B cell (primary cell): ENCODE data around the gene OR2T29.
"Not testable (repeated sequence)": the region's sequence is repeated elsewhere in the genome, so short reads cannot be mapped to it uniquely, and the experiment has no call there.

Experiments used
- EZH2 ChIP-seq: IDR thresholded peaks from 2 replicates; pipeline ENCODE4 v1.6.1; 2012; ENCODE audit warnings: borderline replicate concordance, low read depth, mild to moderate bottlenecking, moderate library complexity, low read length; ENCODE audit not compliant: insufficient read depth, poor library complexity, severe bottlenecking
- TF ChIP-seq, protein P1 (sequence below): fragments of 200-600 bp; IDR thresholded peaks from one replicate; pipeline ENCODE4 v1.8.0; 2022; ENCODE audit warnings: antibody characterized with exemption, mild to moderate bottlenecking

DNA sequence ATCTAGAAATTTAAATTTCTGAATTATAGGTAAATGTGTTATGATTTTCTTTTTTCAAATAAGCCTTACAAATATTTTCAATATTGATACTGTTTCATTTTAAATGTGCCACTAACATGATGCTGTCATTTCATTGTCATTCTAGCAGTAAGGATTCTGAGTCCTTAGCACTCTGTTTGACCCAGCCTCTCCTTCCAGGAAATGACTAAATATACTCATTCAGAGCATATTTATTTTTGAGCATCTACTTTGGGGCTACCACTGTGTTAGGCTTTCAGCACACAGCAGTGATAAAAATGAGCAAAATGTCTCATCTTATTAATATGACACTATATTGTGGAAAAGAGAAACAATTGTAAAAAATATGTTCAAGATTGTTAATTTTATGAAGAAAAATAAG, 52.4 kb downstream of the OR2T29 start:
- TF ChIP-seq, protein P1, sequence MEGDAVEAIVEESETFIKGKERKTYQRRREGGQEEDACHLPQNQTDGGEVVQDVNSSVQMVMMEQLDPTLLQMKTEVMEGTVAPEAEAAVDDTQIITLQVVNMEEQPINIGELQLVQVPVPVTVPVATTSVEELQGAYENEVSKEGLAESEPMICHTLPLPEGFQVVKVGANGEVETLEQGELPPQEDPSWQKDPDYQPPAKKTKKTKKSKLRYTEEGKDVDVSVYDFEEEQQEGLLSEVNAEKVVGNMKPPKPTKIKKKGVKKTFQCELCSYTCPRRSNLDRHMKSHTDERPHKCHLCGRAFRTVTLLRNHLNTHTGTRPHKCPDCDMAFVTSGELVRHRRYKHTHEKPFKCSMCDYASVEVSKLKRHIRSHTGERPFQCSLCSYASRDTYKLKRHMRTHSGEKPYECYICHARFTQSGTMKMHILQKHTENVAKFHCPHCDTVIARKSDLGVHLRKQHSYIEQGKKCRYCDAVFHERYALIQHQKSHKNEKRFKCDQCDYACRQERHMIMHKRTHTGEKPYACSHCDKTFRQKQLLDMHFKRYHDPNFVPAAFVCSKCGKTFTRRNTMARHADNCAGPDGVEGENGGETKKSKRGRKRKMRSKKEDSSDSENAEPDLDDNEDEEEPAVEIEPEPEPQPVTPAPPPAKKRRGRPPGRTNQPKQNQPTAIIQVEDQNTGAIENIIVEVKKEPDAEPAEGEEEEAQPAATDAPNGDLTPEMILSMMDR, result not testable (repeated sequence)
- TF ChIP-seq EZH2, result not testable (repeated sequence)
